HG03575 (cell line): ENCODE measurements around the gene CLTRN.
"Not testable (repeated sequence)": the region's sequence is repeated elsewhere in the genome, so short reads cannot be mapped to it uniquely, and the experiment has no call there.

Source experiments
- ATAC-seq: cut with Tn5 transposase; IDR thresholded peaks from one replicate; pipeline ENCODE4 v1.9.1; 2021; ENCODE audit not compliant: unreplicated experiment, insufficient number of reproducible peaks, low FRiP score; ENCODE audit errors: extremely low read depth

Gene CLTRN

DNA sequence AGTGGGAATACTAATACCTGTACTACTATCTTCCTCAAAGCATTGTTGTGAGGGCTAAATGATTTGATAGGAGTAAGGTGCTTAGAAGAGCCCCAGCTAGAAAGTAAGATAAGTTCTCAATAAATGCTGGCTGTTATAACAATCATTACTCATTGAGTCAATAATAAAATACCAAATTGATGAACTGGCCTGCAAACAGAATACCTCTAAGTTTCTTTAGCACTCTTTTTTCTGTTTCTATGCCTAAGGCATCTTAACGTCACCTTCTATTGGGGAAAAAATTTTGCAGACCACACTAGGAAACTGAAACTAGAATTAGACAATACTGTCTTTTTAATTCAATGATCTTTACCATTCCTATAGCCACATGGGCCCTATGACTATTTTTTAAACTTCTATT, 1.2 kb downstream of the CLTRN start:
- no peak for ATAC-seq

DNA sequence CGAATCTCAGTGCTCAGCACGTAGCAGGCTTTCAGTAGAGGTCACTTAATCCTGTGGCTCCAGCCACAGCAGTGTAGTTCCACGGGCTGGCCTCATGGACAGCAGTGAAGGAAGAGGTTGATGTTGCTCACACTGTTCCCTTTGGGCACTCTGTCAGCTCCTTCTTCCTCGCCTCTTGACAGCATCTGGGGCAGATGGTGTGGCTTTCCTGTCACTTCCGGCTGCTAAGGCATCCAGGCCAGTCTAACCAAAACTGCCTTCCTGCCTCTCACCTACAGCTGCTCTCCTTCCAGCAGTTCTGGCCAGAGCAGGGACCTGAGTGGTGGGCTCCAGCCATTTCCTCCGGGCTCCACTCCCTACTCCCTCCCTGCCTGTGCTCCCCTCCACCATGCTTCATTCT, 9.8 kb downstream of the CLTRN start:
- ATAC-seq, result not testable (repeated sequence)

DNA sequence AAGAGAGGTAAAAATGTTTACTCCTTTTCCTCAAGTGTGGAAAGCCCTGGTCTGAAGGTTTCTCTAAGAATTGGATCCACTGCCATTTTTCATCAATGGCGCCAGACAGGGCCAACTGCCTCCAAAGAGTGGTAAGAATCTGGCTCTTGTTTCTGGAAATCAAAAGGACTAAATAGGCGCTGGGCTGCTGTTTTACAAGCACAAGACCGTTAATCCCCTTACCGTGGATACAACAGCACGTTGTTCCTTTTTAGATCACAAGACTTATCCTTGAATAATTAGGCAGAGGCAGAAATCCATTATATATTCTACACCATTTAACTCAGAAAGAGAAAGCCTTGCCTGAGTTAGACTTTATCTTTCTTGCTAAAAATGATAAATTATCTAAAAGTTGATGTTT, 10.6 kb downstream of the CLTRN start:
- ATAC-seq, result no peak

DNA sequence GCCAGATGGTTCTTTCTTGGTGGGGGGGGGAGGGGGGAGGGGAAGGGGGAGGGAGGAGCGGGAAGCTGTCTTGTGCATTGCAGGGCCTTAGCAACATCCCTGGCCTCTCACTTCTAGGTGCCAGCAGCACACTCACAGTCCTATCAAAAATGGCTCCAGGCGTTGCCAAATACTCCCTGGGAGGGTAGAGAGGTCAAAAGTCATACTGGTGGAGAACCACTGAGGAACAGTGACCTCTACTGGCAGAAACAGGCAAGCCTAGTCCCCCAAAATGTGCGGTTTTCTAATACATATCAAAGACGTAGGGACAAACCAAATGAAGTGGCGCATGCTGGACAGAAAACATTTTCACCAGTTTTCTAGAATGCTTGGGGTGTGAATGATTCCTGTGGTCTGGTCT, 17.1 kb downstream of the CLTRN start:
- ATAC-seq, result not testable (repeated sequence)

DNA sequence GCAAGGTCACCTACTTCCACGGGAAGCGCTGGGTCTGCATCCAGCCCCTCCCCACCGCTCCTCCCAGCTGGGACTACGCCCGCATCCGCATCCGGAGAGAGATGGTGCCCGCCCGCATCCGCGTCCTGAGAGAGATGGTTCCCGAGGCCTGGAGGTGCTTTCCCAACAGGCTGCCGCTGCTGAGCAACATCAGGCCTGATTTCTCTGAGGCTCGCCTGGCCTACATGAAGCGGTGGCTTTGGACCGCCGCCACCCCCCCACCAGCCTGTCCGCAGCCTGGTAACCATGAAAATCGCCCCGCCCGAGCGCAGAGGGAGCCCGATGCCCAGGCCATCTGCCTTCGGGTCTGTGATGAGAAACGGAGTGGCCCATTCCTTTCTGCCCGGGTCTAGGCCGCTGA, 18.1 kb downstream of the CLTRN start:
- ATAC-seq, result no peak

DNA sequence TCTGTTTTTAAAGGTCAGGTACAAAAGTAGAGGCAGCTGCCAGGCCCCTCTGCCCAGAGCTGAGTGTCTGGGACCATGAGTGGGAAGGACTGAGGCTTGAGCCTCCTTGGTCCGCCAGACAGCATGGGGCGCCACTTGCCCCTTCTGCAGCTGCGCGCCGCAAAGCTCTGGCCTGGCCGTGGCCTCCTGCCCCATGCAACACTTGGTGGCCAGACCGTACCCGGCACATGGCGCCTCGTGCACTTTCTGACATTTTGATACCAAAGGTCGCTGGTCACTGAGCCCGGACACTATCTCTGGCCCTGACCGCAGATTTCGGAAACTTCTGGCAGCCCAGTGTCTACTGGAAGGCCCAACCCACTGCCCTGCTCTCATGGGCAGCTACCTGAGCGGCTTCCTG, 18.6 kb downstream of the CLTRN start:
- ATAC-seq, result no peak

DNA sequence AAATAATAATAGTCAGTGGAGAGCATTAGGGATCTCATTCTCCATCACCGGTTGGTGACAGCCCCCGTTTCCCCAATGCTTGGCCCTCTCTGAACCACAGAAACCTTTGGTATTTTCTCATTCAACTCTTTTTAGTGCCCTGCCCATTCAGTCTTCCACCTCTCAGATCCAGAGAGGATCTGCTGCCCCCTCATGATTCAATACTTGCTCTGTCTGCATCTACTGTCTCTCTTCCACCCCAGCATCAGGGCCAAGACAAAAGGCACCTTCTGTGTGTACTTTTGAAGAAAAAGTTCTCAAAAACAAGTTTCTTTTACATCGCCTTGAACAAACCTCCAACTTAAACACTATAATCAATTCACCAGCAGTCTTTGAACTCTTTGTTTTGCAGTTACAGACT, 19.3 kb downstream of the CLTRN start:
- ATAC-seq, result no peak

DNA sequence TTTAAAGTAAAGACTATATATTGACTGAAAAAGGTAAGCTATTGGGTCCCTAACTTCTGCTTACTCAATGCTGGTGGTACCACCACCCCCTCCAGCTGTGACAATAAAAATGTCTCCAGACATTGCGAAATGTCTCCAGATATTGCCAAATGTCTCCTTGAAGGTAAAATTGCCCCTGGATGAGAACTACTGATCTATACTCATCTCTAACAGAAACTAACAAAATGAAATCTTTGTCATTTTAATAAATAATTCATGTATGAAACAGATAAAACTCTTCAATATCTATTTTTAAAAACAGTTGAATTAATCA, 20.1 kb downstream of the CLTRN start:
- ATAC-seq, result no peak

DNA sequence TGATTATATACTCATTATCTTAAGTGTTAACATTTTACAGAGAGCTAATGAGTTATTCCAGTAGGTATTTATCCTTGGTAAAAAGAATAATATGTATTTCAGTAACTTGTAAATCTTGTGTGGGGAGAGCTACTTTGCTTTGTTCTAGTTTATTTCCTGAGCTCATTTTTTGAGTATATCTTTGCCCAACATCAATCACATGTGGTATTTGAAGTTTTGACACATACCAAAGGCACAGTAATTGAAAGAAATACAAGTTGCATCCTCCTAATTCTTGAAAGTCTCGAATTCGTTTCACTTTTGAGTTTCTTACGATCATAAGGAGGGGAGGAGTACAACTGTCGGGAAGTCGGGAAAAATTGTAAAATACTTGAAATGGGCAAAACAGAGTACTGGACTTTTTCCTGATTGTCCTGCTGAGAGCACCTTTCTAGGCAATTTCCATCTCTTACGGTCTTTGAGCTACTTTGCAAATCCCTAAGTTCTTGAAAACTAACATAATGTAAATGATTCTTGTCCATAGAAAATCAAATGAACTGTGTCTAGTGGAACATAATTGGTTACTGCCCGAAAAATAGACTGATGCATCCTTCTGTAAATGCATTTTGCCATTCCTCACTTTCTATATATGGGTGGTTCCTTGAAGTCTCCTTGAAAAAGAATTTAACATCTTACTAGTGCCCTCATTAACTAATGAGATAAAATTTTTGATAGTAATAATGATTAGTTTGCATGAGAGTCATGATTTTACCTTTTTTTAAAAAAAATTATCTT, 20.6 kb downstream of the CLTRN start:
- ATAC-seq, result no peak

DNA sequence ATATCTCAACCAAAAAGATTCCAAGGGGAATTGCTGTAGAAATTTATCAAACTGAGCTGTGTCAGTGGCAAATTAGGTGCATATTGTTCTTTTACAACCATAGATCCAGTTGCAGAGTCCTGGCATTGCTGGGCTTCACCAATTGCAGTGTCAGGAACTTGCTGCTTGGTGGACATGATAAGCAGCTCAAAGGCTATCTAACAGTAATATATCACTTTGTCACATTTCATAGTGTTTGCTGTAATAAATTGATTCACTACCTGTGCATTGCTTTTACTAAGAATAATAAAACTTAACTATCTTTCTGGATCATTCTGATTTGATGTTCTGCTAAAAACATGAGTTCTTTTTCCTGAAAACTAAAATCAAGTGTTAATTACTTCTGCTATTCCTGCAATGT, 33.0 kb downstream of the CLTRN start:
- ATAC-seq, result no peak

DNA sequence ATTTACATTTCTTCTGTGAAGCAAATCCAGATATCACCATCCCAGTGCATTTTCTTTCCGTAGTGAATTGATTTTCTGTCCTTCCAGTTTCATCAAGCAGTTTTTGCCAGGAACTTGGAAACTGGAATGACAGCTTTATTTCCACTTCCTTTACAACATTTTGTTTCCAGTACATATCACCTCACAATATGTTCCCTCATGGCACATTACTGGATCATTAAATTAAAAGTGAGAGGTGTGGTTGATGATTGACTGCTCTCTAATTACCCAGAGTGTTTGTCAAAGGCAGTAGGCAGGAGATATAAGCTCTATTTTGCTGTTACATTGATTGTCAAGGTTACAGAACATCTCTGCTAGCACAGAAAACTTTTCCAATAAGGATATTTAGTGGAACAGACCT, 41.6 kb downstream of the CLTRN start:
- no peak for ATAC-seq

DNA sequence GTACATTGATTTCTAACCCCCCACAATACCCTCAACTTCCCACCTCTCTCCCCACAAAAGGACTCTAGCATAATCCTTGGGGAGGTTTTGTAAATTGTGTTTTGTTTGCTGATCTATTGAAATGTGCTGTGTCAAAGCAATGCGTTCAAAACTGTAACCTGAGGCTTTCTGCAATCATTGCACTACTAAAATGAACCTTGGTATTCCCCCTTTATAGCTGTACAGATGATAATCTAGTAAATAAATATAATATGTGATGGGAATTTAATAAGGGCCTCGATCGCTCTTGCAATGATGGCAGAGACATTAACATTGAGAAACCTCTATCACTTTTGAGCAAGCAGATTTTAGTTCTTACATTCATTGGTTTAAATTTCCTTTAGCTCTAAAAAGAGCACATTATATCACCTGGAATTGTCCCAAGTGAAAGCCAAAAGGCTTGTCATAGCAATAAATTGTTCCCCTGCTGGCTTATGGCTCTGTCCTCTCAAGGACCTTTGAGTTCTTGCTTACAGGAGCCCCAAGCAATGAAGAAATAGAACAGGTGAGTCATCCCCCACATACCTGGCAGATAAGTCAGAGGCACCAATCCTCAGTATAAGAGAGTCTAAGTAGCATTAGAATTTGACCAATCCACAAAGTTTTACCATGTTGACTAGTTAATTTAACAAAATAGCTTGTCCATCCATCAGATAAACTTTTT, 45.4 kb downstream of the CLTRN start:
- ATAC-seq, result no peak

DNA sequence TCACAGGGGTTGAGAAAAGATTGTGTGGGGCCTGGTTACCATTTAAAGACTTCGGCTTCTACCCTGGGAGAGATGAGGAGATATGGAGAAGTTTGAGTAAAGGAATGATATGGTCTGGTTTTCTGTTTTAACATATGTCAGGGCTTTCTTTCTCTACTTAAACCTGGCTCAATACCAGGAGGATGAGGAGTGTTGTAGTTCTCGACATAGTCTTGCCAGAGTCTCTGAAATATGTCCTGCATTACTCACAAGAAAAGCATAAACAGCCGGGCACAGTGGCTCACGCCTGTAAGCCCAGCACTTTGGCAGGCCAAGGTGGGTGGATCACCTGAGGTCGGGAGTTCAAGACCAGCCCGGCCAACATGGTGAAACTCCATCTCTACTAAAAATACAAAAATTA, 47.5 kb downstream of the CLTRN start:
- ATAC-seq, result no peak

DNA sequence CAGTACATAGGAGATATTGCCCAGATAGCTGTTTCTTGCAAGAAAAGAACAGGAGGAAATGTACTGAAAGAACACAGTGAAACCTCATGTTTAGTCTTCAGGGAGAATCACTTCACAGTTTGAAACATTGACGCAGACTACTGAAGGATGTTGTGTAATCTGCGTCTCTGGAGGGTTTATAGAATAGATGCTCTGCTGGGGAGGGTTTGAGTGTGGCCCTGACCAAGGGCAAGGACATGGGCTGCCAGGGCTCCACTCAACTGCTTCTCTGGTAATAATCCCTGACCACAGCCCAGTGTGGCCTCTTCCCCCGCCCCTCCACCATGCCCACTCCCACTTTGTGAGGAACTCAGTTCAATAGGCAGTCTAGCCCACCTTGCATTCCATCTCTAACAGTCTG, 48.1 kb downstream of the CLTRN start:
- ATAC-seq, result no peak

DNA sequence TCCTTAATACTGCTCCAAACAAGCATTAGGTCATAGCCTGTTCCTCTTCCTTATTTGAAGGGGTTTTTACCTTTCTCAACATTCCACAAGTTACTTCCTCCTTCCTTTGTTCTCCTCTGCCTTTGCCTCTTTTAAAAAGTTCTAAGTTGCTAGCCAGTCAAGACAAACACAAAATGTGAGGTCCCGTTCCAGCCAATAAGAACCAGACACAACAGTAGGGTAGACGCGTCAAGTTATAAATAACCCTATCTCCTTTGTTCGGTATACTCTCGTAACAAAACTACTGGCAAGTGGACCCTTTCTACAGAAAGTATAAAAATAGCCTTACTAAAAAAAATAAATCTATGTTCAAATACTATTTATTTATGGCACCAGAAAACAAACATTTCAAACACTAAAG, 57.5 kb downstream of the CLTRN start:
- ATAC-seq, result no peak

DNA sequence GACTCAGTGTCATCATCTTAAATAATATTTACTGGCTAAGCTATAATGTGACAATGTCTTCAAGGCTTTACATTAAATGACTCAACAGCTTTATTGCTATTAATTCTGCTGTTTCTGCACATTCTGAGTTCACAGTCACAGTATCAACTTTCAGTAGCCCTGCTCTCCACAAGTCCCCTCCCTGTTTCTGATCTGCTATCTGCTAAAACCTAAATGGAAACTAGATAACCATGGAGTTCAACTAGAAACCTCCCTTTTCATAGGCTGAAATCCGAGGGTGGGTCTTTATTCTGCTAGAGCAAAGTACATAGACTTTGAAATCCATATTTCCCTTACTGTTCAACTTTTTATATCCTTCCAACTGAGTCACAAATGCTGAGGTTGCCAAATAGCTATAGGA, 58.5 kb downstream of the CLTRN start:
- ATAC-seq, result no peak

DNA sequence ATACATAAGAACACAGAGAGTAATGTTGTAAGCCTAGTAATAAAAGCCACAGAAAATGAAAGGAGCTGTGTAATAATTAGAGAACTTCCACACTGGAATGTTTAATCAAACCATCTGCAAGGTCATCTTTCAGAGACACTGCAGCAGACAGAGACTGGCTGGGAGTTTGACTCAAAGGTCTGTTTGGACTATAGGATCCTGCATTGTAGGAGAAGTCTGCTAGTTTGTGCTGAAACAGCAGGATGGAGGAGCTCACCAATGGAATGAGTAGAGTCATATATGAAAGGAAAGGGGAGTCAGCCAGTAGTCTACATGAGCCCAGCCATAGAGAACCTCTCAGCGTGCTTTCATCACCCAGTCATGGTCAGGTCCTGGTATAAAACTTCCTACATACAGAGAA, 59.4 kb downstream of the CLTRN start:
- ATAC-seq, result no peak

DNA sequence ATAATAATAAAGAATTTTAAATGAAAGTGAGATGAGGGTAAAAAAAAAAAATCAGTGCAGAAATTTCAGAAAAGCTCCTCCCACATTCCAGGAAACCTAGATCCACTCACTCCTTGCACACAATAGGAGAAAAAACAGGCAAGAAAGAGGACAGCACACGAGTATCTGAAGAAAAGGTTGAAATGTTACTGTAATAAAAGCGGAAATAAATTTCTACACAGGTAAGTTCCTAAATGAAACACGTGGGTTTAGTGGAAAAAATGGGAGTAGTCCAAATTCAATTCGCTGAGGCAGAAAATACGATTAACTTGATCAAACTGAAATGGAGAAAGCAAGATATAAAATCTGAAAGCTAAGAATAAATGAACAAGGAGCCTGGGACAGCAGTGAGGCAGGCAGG, 61.8 kb downstream of the CLTRN start:
- no peak for ATAC-seq

DNA sequence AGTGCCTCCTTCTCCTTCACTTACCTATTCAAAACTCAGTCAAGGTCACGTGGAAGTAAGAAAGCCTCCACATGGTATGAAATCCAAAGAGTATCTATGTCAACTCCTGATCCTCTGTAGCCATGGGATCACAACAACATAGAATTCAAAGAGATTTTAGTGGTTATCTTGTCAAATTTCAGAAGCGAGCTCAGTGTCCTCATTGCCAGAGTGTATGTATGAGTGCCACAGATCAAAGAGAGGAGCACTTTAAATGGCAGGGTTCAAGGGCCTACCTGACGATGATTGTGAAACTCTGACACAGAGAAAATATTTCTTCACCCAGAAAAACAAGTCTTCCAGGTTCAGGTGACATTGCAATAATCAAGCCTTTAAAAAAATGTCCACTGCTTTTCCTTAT, 62.7 kb downstream of the CLTRN start:
- no peak for ATAC-seq

DNA sequence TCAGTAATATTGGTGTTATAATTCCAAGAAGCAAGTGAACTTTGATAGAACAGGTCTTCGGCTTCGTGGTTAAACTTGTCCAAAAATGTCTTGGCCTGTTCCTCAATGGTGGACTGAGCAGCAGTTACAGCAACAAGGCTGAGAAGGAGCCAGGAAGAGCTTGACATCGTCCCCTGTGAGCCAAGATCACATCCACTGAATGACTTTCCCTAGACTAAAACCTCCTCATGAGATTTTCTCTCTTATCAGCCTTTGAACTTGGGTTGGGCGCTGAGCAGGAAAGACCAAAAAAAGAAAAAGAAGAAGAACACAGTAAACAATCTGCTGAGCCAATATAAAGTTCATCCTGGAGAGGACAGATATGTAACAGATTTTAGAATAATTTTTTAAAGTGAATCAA, 63.9 kb downstream of the CLTRN start, which contains the start of gene ACE2:
Gene ACE2, minus strand, starts transcription at position 216 of the 400 bp plus-strand sequence. Its CDS starts 49 bp downstream, at position 167.
- no peak for ATAC-seq

DNA sequence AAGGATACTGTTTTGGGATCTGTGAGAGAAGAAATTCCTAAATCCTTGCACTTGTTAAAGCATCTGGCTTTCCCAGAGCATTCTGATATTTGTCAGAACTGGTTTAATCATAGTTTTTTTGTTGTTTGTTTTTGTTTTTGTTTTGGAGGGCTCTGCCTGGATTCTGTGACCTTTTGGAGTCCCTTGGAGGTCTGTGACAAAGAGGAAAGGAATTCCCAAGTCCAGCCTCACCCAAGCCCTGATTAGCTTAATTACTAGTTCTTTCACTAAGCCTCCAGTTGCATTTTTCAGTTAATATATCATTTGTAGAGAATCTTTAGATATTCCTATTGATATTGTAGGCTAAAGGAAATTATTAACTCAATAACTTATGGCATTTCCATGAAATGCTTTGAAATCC, 64.6 kb downstream of the CLTRN start:
- no peak for ATAC-seq
